Measurements from ENCODE around the gene ITGB8.

DNA sequence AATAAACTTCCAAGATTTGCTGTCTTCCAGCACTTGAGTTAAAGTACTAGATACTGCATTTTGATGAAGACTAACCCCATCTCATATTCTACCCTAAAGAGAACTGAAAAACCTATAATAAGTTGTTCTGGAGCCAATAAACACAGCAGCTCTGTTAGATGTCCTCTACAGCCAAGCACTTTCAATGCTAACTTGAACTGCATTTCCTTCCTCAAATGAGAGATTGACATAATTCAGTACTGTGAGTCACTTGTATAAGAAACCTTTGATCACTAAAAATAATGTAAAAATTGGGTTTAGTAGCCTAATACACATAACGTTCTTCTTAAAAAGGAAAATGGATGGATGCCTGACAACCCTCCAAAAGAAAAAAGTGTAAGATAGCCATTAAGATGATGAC lies 81.3 kb downstream of the ITGB8 start:
- TF ChIP-seq MTA2 (IDR thresholded peaks at IDR 0.05; ENCODE audit: low read depth) (no peak), CREB1 (IDR thresholded peaks at IDR 0.05) (no peak), CREB1 (CRISPR knock-in tag; IDR thresholded peaks at IDR 0.05) (no peak), MAZ (CRISPR knock-in tag; conservative IDR thresholded peaks at IDR 0.05 in 1 of 2, IDR thresholded peaks at IDR 0.05 in 1 of 2) (no peak), MYBL2 (IDR thresholded peaks at IDR 0.05; ENCODE audit: low read depth) (no peak), MYBL2 (CRISPR knock-in tag; IDR thresholded peaks at IDR 0.05; ENCODE audit: borderline replicate concordance) (no peak), ZZZ3 (IDR thresholded peaks at IDR 0.05) (no peak), SRF (CRISPR knock-in tag; IDR thresholded peaks at IDR 0.05) (no peak), FOXA3 (CRISPR knock-in tag; conservative IDR thresholded peaks at IDR 0.05 in 1 of 2, IDR thresholded peaks at IDR 0.05 in 1 of 2) (no peak)
- TF ChIP-seq, protein P1, sequence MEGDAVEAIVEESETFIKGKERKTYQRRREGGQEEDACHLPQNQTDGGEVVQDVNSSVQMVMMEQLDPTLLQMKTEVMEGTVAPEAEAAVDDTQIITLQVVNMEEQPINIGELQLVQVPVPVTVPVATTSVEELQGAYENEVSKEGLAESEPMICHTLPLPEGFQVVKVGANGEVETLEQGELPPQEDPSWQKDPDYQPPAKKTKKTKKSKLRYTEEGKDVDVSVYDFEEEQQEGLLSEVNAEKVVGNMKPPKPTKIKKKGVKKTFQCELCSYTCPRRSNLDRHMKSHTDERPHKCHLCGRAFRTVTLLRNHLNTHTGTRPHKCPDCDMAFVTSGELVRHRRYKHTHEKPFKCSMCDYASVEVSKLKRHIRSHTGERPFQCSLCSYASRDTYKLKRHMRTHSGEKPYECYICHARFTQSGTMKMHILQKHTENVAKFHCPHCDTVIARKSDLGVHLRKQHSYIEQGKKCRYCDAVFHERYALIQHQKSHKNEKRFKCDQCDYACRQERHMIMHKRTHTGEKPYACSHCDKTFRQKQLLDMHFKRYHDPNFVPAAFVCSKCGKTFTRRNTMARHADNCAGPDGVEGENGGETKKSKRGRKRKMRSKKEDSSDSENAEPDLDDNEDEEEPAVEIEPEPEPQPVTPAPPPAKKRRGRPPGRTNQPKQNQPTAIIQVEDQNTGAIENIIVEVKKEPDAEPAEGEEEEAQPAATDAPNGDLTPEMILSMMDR (IDR thresholded peaks at IDR 0.05 in 2 of 3, conservative IDR thresholded peaks at IDR 0.05 in 1 of 3; ENCODE audit: insufficient read depth in 2 of 3, low read depth in 1 of 3, low read length in 3 of 3): no peak
